ENCODE measurements around the gene TBX2.
"Not testable (repeated sequence)": the region's sequence is repeated elsewhere in the genome, so short reads cannot be mapped to it uniquely, and the experiment has no call there.

DNA sequence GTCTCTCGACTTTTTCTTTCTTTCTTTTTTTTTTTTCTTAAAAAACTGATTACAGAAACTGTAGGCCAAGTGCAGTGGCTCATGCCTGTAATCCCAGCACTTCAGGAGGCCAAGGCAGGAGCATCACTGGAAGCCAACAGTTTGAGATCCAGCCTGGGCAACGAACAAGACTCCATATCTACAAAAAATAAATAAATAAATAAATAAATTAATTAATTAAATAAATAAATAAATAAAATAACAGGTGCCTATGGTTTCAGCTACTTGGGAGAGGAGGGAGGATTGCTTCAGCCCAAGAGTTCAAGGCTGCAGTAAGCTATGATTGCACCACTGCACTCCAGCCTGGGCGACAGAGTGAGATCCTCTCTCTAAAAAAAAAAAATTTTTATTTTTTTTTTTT is 42.6 kb upstream of the TBX2 start:
- TF ChIP-seq, protein P1, sequence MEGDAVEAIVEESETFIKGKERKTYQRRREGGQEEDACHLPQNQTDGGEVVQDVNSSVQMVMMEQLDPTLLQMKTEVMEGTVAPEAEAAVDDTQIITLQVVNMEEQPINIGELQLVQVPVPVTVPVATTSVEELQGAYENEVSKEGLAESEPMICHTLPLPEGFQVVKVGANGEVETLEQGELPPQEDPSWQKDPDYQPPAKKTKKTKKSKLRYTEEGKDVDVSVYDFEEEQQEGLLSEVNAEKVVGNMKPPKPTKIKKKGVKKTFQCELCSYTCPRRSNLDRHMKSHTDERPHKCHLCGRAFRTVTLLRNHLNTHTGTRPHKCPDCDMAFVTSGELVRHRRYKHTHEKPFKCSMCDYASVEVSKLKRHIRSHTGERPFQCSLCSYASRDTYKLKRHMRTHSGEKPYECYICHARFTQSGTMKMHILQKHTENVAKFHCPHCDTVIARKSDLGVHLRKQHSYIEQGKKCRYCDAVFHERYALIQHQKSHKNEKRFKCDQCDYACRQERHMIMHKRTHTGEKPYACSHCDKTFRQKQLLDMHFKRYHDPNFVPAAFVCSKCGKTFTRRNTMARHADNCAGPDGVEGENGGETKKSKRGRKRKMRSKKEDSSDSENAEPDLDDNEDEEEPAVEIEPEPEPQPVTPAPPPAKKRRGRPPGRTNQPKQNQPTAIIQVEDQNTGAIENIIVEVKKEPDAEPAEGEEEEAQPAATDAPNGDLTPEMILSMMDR (IDR thresholded peaks at IDR 0.05) = not testable (repeated sequence)
- TF ChIP-seq POLR2A (IDR thresholded peaks at IDR 0.05) = not testable (repeated sequence)

Measured in adrenal gland (tissue), 5 donors.